ENCODE data around the gene DIPK1C. TPM values are rescaled to one million over a fixed set of nuclear protein-coding genes. Genes with fewer than 3 reads are reported as not detected.

DIPK1C gene
- total RNA-seq, 1 experiment from 2014 or later = not detected

- Histone ChIP-seq H3K36me3 (ENCODE audit: control insufficient read depth in 1 of 2, insufficient read depth in 2 of 2, low read length in 2 of 2) (no peaks in the 10 kb centered on the region), H3K9me2 (ENCODE audit: insufficient read depth) (no peaks in the 10 kb centered on the region), H3K4me3 (replicated peaks in 1 of 2; ENCODE audit: low read depth in 1 of 2, low read length in 2 of 2) (no peak overlapping the region), H3K9me3 (ENCODE audit: control insufficient read depth in 1 of 2, insufficient read depth in 1 of 2, low read depth in 1 of 2, low read length in 2 of 2) (no peaks in the 10 kb centered on the region), H3K9ac (ENCODE audit: low read length) (no peak overlapping the region), H2AFZ (ENCODE audit: low read depth, low read length, poor library complexity, severe bottlenecking) (no peak overlapping the region), H3K79me2 (ENCODE audit: insufficient read depth, low read length) (no peaks in the 10 kb centered on the region), H3K4me2 (ENCODE audit: low read length) (no peak overlapping the region), H3K4me1 (ENCODE audit: control insufficient read depth in 1 of 2, insufficient read depth in 2 of 2, low read length in 2 of 2) (no peaks in the 10 kb centered on the region), H4K20me1 (ENCODE audit: insufficient read depth) (no peaks in the 10 kb centered on the region), H3K27ac (ENCODE audit: low read depth, low read length) (no peak overlapping the region), H3K27me3 (ENCODE audit: insufficient read depth, low read length) (no peaks in the 10 kb centered on the region)
- ChIA-PET RAD21 (ENCODE audit: low non-redundant PET in 1 of 2, low total read pairs in 2 of 2, uncharacterized antibody in 2 of 2, unreplicated experiment in 2 of 2) (no interaction called here), POLR2A (no interaction called here), CTCF (no interaction called here)
- no peak for DNase-seq (ENCODE audit: low read depth, low spot score)
- no TSS peak for BruUV-seq (replicated peaks)
- TF ChIP-seq ELF1 (IDR thresholded peaks at IDR 0.05; ENCODE audit: borderline replicate concordance, low read depth) (no peak), SRF (IDR thresholded peaks at IDR 0.05; ENCODE audit: low read depth) (no peak), TCF7L2 (IDR thresholded peaks at IDR 0.05; ENCODE audit: borderline replicate concordance, extremely low read depth, insufficient read depth, insufficient read length) (no peak), REST (IDR thresholded peaks at IDR 0.05; ENCODE audit: low read depth) (no peak)
- intact Hi-C loops (cut with micrococcal nuclease) = no loop called here
- ATAC-seq = no peak
Measured at GRCh38 chr18:74480149-74480651, 23.1 kb upstream of the DIPK1C start.

DNA sequence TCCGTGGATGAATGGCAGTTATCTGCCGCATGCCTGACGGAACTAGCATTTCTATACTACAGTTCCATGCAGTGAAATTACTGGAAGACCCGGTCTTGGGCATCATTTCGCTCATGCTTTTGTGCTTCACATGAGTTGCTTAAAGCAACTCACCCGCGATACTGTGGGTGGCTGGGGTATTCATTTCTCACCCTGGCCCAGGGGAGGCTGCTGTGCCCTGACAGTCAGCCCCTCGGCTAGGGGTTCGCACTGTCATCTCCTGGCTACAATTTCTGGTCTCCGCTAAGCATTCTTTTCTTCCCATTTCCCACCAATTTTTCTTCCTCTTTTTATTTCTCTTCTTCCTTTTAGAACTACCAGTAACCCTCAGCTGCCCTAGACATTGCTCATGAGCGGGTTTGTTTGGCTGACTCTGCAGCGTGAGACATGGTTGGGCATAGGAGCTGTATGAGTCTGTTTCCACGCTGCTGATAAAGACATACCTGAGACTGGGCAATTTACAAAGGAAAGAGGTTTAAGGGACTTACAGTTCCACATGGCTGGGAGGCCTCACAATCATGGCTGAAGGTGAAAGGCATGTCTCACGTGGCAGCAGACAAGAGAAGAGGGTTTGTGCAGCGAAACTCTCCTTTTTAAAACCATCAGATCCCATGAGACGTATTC, 22.5 kb upstream of the DIPK1C start:
- no peak for ATAC-seq
- CTCF ChIA-PET = no interaction called here
- POLR2A ChIA-PET = no interaction called here
- RAD21 ChIA-PET (ENCODE audit: low non-redundant PET in 1 of 2, low total read pairs in 2 of 2, uncharacterized antibody in 2 of 2, unreplicated experiment in 2 of 2) = no interaction called here
- H3K79me2 ChIP-seq (ENCODE audit: insufficient read depth, low read length) = no peaks in the 10 kb centered on the region
- BruUV-seq (replicated peaks) = no TSS peak
- H3K4me2 ChIP-seq (ENCODE audit: low read length) = no peak overlapping the region
- intact Hi-C loops (cut with micrococcal nuclease) = loop anchor here (5.0 kb wide), 1 partner anchor 282 kb away; no protein-coding TSS in a partner anchor
- H2AFZ ChIP-seq (ENCODE audit: low read depth, low read length, poor library complexity, severe bottlenecking) = no peak overlapping the region
- no peaks in the 10 kb centered on the region for H3K36me3 ChIP-seq (ENCODE audit: control insufficient read depth in 1 of 2, insufficient read depth in 2 of 2, low read length in 2 of 2)
- H3K4me1 ChIP-seq (ENCODE audit: control insufficient read depth in 1 of 2, insufficient read depth in 2 of 2, low read length in 2 of 2) = no peaks in the 10 kb centered on the region
- no peaks in the 10 kb centered on the region for H3K9me3 ChIP-seq (ENCODE audit: control insufficient read depth in 1 of 2, insufficient read depth in 1 of 2, low read depth in 1 of 2, low read length in 2 of 2)
- no peaks in the 10 kb centered on the region for H4K20me1 ChIP-seq (ENCODE audit: insufficient read depth)
- no peak overlapping the region for H3K27ac ChIP-seq (ENCODE audit: low read depth, low read length)
- H3K9me2 ChIP-seq (ENCODE audit: insufficient read depth) = no peaks in the 10 kb centered on the region
- H3K27me3 ChIP-seq (ENCODE audit: insufficient read depth, low read length) = no peaks in the 10 kb centered on the region
- H3K4me3 ChIP-seq (replicated peaks in 1 of 2; ENCODE audit: low read depth in 1 of 2, low read length in 2 of 2) = no peak overlapping the region
- no peak for DNase-seq (ENCODE audit: low read depth, low spot score)
- no peak overlapping the region for H3K9ac ChIP-seq (ENCODE audit: low read length)
- no peak for TF ChIP-seq ZNF274 (IDR thresholded peaks at IDR 0.05; ENCODE audit: low read depth, low read length)
- TF ChIP-seq, protein P1, sequence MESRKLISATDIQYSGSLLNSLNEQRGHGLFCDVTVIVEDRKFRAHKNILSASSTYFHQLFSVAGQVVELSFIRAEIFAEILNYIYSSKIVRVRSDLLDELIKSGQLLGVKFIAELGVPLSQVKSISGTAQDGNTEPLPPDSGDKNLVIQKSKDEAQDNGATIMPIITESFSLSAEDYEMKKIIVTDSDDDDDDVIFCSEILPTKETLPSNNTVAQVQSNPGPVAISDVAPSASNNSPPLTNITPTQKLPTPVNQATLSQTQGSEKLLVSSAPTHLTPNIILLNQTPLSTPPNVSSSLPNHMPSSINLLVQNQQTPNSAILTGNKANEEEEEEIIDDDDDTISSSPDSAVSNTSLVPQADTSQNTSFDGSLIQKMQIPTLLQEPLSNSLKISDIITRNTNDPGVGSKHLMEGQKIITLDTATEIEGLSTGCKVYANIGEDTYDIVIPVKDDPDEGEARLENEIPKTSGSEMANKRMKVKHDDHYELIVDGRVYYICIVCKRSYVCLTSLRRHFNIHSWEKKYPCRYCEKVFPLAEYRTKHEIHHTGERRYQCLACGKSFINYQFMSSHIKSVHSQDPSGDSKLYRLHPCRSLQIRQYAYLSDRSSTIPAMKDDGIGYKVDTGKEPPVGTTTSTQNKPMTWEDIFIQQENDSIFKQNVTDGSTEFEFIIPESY (IDR thresholded peaks at IDR 0.05; ENCODE audit: extremely low read depth, insufficient replicate concordance, low read length) = no peak
- no peak for TF ChIP-seq ELF1 (IDR thresholded peaks at IDR 0.05; ENCODE audit: borderline replicate concordance, low read depth)
- no peak for TF ChIP-seq TCF7L2 (IDR thresholded peaks at IDR 0.05; ENCODE audit: borderline replicate concordance, extremely low read depth, insufficient read depth, insufficient read length)
- no peak for TF ChIP-seq SP1 (IDR thresholded peaks at IDR 0.05; ENCODE audit: low read depth)
- no peak for TF ChIP-seq JUND (IDR thresholded peaks at IDR 0.05)
- TF ChIP-seq FOSL1 (IDR thresholded peaks at IDR 0.05; ENCODE audit: low read depth) = no peak
- TF ChIP-seq CEBPB (IDR thresholded peaks at IDR 0.05; ENCODE audit: low read depth) = no peak
- TF ChIP-seq, protein P2, sequence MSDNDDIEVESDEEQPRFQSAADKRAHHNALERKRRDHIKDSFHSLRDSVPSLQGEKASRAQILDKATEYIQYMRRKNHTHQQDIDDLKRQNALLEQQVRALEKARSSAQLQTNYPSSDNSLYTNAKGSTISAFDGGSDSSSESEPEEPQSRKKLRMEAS (IDR thresholded peaks at IDR 0.05) = no peak
- no peak for TF ChIP-seq ATF3 (IDR thresholded peaks at IDR 0.05)
- TF ChIP-seq EGR1 (IDR thresholded peaks at IDR 0.05; ENCODE audit: low read depth) = no peak
- no peak for TF ChIP-seq EZH2phosphoT487 (IDR thresholded peaks at IDR 0.05; ENCODE audit: borderline replicate concordance)
